ENCODE results near the gene ADGRV1.

The ADGRV1 gene

GRCh38 chr5:91127456-91128081 is 569.0 kb downstream of the ADGRV1 start:
- TF ChIP-seq REST (IDR thresholded peaks at IDR 0.05; ENCODE audit: insufficient read depth in 1 of 2, low read depth in 2 of 2, low read length in 2 of 2) = no peak
- no peak for TF ChIP-seq SIN3A (IDR thresholded peaks at IDR 0.05; ENCODE audit: borderline replicate concordance, insufficient read depth, low read length)
- TF ChIP-seq TAF1 (IDR thresholded peaks at IDR 0.05; ENCODE audit: borderline replicate concordance, insufficient read depth, low read length) = no peak
- no peak for TF ChIP-seq POLR2AphosphoS5 (IDR thresholded peaks at IDR 0.05; ENCODE audit: low read depth, low read length)
- no peak for TF ChIP-seq FOXP2 (optimal IDR thresholded peaks at IDR 0.05; ENCODE audit: borderline replicate concordance, extremely low read depth, extremely low read length, insufficient read depth)

- TF ChIP-seq FOXP2 (optimal IDR thresholded peaks at IDR 0.05; ENCODE audit: borderline replicate concordance, extremely low read depth, extremely low read length, insufficient read depth) = no peak
- TF ChIP-seq SIN3A (IDR thresholded peaks at IDR 0.05; ENCODE audit: borderline replicate concordance, insufficient read depth, low read length) = no peak
- no peak for TF ChIP-seq TAF1 (IDR thresholded peaks at IDR 0.05; ENCODE audit: borderline replicate concordance, insufficient read depth, low read length)
- no peak for TF ChIP-seq REST (IDR thresholded peaks at IDR 0.05; ENCODE audit: insufficient read depth in 1 of 2, low read depth in 2 of 2, low read length in 2 of 2)
- TF ChIP-seq POLR2AphosphoS5 (IDR thresholded peaks at IDR 0.05; ENCODE audit: low read depth, low read length) = no peak
Measured at GRCh38 chr5:91128604-91129003, 570.0 kb downstream of the ADGRV1 start.

- TF ChIP-seq FOXP2 (optimal IDR thresholded peaks at IDR 0.05; ENCODE audit: borderline replicate concordance, extremely low read depth, extremely low read length, insufficient read depth) = no peak
Measured at GRCh38 chr5:91129748-91130147, 571.2 kb downstream of the ADGRV1 start.

GRCh38 chr5:91130759-91131158 is 572.2 kb downstream of the ADGRV1 start:
- no peak for TF ChIP-seq POLR2AphosphoS5 (IDR thresholded peaks at IDR 0.05; ENCODE audit: low read depth, low read length)
- TF ChIP-seq SIN3A (IDR thresholded peaks at IDR 0.05; ENCODE audit: borderline replicate concordance, insufficient read depth, low read length) = no peak
- TF ChIP-seq REST (IDR thresholded peaks at IDR 0.05; ENCODE audit: insufficient read depth in 1 of 2, low read depth in 2 of 2, low read length in 2 of 2) = no peak
- no peak for TF ChIP-seq TAF1 (IDR thresholded peaks at IDR 0.05; ENCODE audit: borderline replicate concordance, insufficient read depth, low read length)
- TF ChIP-seq FOXP2 (optimal IDR thresholded peaks at IDR 0.05; ENCODE audit: borderline replicate concordance, extremely low read depth, extremely low read length, insufficient read depth) = no peak

GRCh38 chr5:91132550-91132949 is 574.0 kb downstream of the ADGRV1 start:
- no peak for TF ChIP-seq POLR2AphosphoS5 (IDR thresholded peaks at IDR 0.05; ENCODE audit: low read depth, low read length)
- TF ChIP-seq REST (IDR thresholded peaks at IDR 0.05; ENCODE audit: insufficient read depth in 1 of 2, low read depth in 2 of 2, low read length in 2 of 2) = no peak
- no peak for TF ChIP-seq FOXP2 (optimal IDR thresholded peaks at IDR 0.05; ENCODE audit: borderline replicate concordance, extremely low read depth, extremely low read length, insufficient read depth)
- no peak for TF ChIP-seq TAF1 (IDR thresholded peaks at IDR 0.05; ENCODE audit: borderline replicate concordance, insufficient read depth, low read length)
- TF ChIP-seq SIN3A (IDR thresholded peaks at IDR 0.05; ENCODE audit: borderline replicate concordance, insufficient read depth, low read length) = no peak

Measured in PFSK-1 (cell line).